Endothelial cell of umbilical vein (primary cell): ENCODE results near the gene PBLD. TPM values are rescaled to one million over a fixed set of nuclear protein-coding genes. Genes with fewer than 3 reads are reported as not detected.

Source experiments
- BruUV-seq: library from RNA; stranded (reverse); fragments of 400-500 nt; replicated peaks from 2 replicates; lab custom pipeline; 2021; lab: Mats Ljungman, UMichigan
- CTCF ChIA-PET: fragments of 300-600, 350-600 bp; sonication (Branson Sonifier 250); formaldehyde crosslinking; loops from one replicate; lab custom pipeline; 2021; ENCODE audit warnings: antibody characterized with exemption, inconsistent platforms; lab: Charles Lee
- POLR2A ChIA-PET: fragments of 300-600, 350-600 bp; sonication (Branson Sonifier 250); formaldehyde crosslinking; loops from one replicate; lab custom pipeline; 2021; ENCODE audit warnings: antibody characterized with exemption, inconsistent platforms; lab: Charles Lee
- DNase-seq: peaks from one replicate; pipeline ENCODE4 v3.0.0-alpha.2; 2011; ENCODE audit warnings: low read depth, low spot score
- FAIRE-seq: peaks from 2 replicates; lab custom pipeline; 2011; peaks lifted over from hg19 to GRCh38; lab: Jason Lieb, UNC
- H2AFZ ChIP-seq: 2 replicates; pipeline ENCODE4 v1.6.0; 2012; ENCODE audit warnings: low read depth, low read length, control low read depth, inconsistent platforms
- H3K27ac ChIP-seq: 2 replicates; pipeline ENCODE4 v1.5.1; 2011; ENCODE audit warnings: low read depth, mild to moderate bottlenecking, control low read depth, low read length, moderate library complexity; ENCODE audit not compliant: insufficient read depth
- H3K27me3 ChIP-seq, 2 experiments: 2 replicates each; pipeline versions ENCODE4 v1.6.0 to v1.6.1; 2011; ENCODE audit warnings: low read length in 2 of 2, mixed read lengths in 1 of 2; ENCODE audit not compliant: control insufficient read depth in 2 of 2, insufficient read depth in 2 of 2
- H3K36me3 ChIP-seq, 2 experiments: 2 replicates in 1 of 2; 3 replicates in 1 of 2; pipeline ENCODE4 v1.5.1; 2011; ENCODE audit warnings: low read length in 2 of 2, mild to moderate bottlenecking in 1 of 2, moderate library complexity in 1 of 2; ENCODE audit not compliant: control insufficient read depth in 2 of 2, insufficient read depth in 2 of 2; ENCODE audit errors: extremely low read depth in 1 of 2
- H3K4me1 ChIP-seq: 3 replicates; pipeline ENCODE4 v1.5.1; 2011; ENCODE audit warnings: mild to moderate bottlenecking, low read length; ENCODE audit not compliant: control insufficient read depth, insufficient read depth; ENCODE audit errors: extremely low read depth
- H3K4me2 ChIP-seq: 2 replicates; pipeline ENCODE4 v1.6.1; 2011; ENCODE audit warnings: low read length, control low read depth, mixed read lengths; ENCODE audit not compliant: insufficient read depth
- H3K4me3 ChIP-seq, 3 experiments: fragments of 200-600 bp in 1 of 3; sonication (generic), shearing (Covaris generic) in 1 of 3; replicated peaks in 1 of 3; 2 replicates each; pipeline ENCODE4 v1.5.1; 2011 to 2016; ENCODE audit warnings: control low read depth in 3 of 3, low read length in 3 of 3, mild to moderate bottlenecking in 2 of 3, inconsistent platforms in 1 of 3, low read depth in 1 of 3, moderate library complexity in 1 of 3; ENCODE audit not compliant: insufficient read depth in 1 of 3
- H3K79me2 ChIP-seq: 2 replicates; pipeline ENCODE4 v1.6.0; 2012; ENCODE audit warnings: low read length, inconsistent platforms; ENCODE audit not compliant: control insufficient read depth, insufficient read depth
- H3K9ac ChIP-seq: replicated peaks from 2 replicates; pipeline ENCODE3; 2011; ENCODE audit warnings: low read length, control low read depth; ENCODE audit not compliant: insufficient read depth; ENCODE audit errors: extremely low read depth
- H3K9me1 ChIP-seq: replicated peaks from 3 replicates; pipeline ENCODE4 v1.6.0; 2011; ENCODE audit warnings: mild to moderate bottlenecking, low read length; ENCODE audit not compliant: control insufficient read depth, insufficient read depth; ENCODE audit errors: extremely low read depth
- H3K9me3 ChIP-seq: replicated peaks from 2 replicates; pipeline ENCODE4 v1.5.1; 2012; ENCODE audit warnings: low read length, inconsistent platforms; ENCODE audit not compliant: control insufficient read depth, insufficient read depth
- H4K20me1 ChIP-seq: replicated peaks from 2 replicates; pipeline ENCODE3; 2011; ENCODE audit warnings: mild to moderate bottlenecking, low read length; ENCODE audit not compliant: control insufficient read depth, insufficient read depth; ENCODE audit errors: extremely low read depth
- CTCF ChIP-seq, 2 donors: IDR thresholded peaks; 1 replicate in 1 of 2; 2 replicates in 1 of 2; pipeline ENCODE4 v1.5.1; 2011; ENCODE audit warnings: low read length in 2 of 2, mild to moderate bottlenecking in 2 of 2, moderate library complexity in 2 of 2, control low read depth in 1 of 2, inconsistent platforms in 1 of 2, low read depth in 1 of 2; ENCODE audit not compliant: insufficient read depth in 1 of 2; ENCODE audit errors: extremely low read depth in 1 of 2
- EZH2 ChIP-seq: IDR thresholded peaks from 2 replicates; pipeline ENCODE4 v1.6.1; 2012; ENCODE audit warnings: borderline replicate concordance, low read depth, mild to moderate bottlenecking, moderate library complexity, low read length, inconsistent platforms; ENCODE audit not compliant: severe bottlenecking
- FOS ChIP-seq: IDR thresholded peaks from 2 replicates; pipeline ENCODE4 v1.6.1; 2011; ENCODE audit warnings: mild to moderate bottlenecking, low read length, moderate library complexity, borderline replicate concordance; ENCODE audit not compliant: insufficient read depth
- GATA2 ChIP-seq: IDR thresholded peaks from 2 replicates; pipeline ENCODE4 v1.7.0; 2011; ENCODE audit warnings: low read depth, mild to moderate bottlenecking, moderate library complexity, mixed read lengths, low read length; ENCODE audit not compliant: insufficient read length, insufficient read depth
- JUN ChIP-seq: IDR thresholded peaks from 2 replicates; pipeline ENCODE4 v1.6.1; 2011; ENCODE audit warnings: borderline replicate concordance, low read depth; ENCODE audit not compliant: insufficient read length, insufficient read depth
- MYC ChIP-seq: IDR thresholded peaks from one replicate; pipeline ENCODE4 v1.6.1; 2011; ENCODE audit warnings: mild to moderate bottlenecking, low read depth, low read length
- POLR2A ChIP-seq: IDR thresholded peaks from 2 replicates; pipeline ENCODE4 v1.6.1; 2012; ENCODE audit warnings: low read depth, mild to moderate bottlenecking, control low read depth, low read length
- POLR2AphosphoS5 ChIP-seq: IDR thresholded peaks from 2 replicates; pipeline ENCODE4 v1.6.1; 2012; ENCODE audit warnings: low read depth, mild to moderate bottlenecking, control low read depth, low read length, moderate library complexity; ENCODE audit not compliant: insufficient read depth
- dilution Hi-C: fragments of 300-500 bp; cut with MboI; formaldehyde crosslinking; loops from one replicate; pipeline ENCODE4 v1.15.0; 2019; ENCODE audit warnings: low sequenced_read_pairs; ENCODE audit not compliant: extremely low pct_ligation_motif_present
- intact Hi-C: fragments of 100-400 bp; cut with micrococcal nuclease; formaldehyde crosslinking; loops from one replicate; pipeline ENCODE4 v1.10.0; 2022
- polyA plus RNA-seq, 4 experiments: library from polyadenylated mRNA; depleted of rRNA in 3 of 4; stranded (reverse) in 3 of 4; unstranded in 1 of 4; fragments of >200 nt; gene quantifications; 2 replicates each; pipeline versions ENCODE4 v1.2.1 to v1.2.3, GENCODE V29; 2011 to 2012; ENCODE audit warnings: missing spikeins in 1 of 4
- total RNA-seq: library from RNA; stranded (reverse); gene quantifications from 2 replicates; pipeline ENCODE4 v1.2.3, GENCODE V29; 2021

Gene PBLD
- total and polyA plus RNA-seq, 2 donors (not counting 3 experiments of a cell fraction or from before 2014, with no cell fraction given), result 1.5 to 5.1 TPM

DNA sequence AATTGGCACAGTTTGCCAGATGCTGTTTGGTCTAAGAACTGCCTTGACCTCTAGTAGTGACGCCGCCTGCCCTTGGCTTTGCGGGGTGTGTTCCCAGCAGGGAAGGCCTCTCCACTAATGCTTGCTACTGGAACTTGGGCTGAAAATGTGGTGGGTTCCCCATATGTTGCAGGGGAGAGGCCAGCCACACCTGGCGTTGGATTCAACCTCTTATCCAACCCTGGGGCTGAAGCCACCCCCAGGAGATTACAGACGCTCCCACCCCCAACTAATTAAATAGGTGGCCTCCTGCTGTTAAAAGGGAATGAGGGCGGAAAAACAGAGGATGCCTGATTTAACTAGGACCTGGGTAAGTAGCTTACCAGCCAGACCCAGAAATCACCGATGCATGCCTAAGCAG lies 81.6 kb downstream of the PBLD start:
- H4K20me1 ChIP-seq, result no peaks in the 10 kb centered on the region
- H3K36me3 ChIP-seq, result no peaks in the 10 kb centered on the region
- H3K79me2 ChIP-seq, result no peaks in the 10 kb centered on the region
- BruUV-seq, result no TSS peak
- no peaks in the 10 kb centered on the region for H3K9me1 ChIP-seq
- H3K4me2 ChIP-seq, result no peak overlapping the region
- ChIA-PET POLR2A (no interaction called here), CTCF (no interaction called here)
- H3K27me3 ChIP-seq, result peaks cover 4 to 11% of the 10 kb centered on the region in 2 experiments
- DNase-seq (no peak), FAIRE-seq (no peak)
- H3K9ac ChIP-seq, result no peak overlapping the region
- dilution Hi-C loops, result no loop called here
- no peak overlapping the region for H3K27ac ChIP-seq
- no peaks in the 10 kb centered on the region for H3K9me3 ChIP-seq
- intact Hi-C loops, result no loop called here
- H3K4me1 ChIP-seq, result no peaks in the 10 kb centered on the region
- H3K4me3 ChIP-seq, result no peak overlapping the region
- TF ChIP-seq MYC, result no peak
- TF ChIP-seq FOS, result no peak
- no peak for TF ChIP-seq POLR2AphosphoS5
- TF ChIP-seq GATA2, result no peak
- no peak for TF ChIP-seq POLR2A
- TF ChIP-seq CTCF (IDR thresholded peaks at IDR 0.05; ENCODE audit: extremely low read depth in 1 of 2, insufficient read depth in 1 of 2, low read depth in 1 of 2, low read length in 2 of 2), result no peak
- no peak for TF ChIP-seq EZH2
- no peak for TF ChIP-seq JUN
- no peak overlapping the region for H2AFZ ChIP-seq
